GM12874 (cell line): Measurements from ENCODE around the gene HIVEP3.

Experiments
- TF ChIP-seq, protein P1 (sequence below): IDR thresholded peaks from 2 replicates; pipeline ENCODE4 v1.5.1; 2011; ENCODE audit warnings: low read depth, mild to moderate bottlenecking, control low read depth, low read length, moderate library complexity; ENCODE audit not compliant: insufficient read depth

Gene HIVEP3

DNA sequence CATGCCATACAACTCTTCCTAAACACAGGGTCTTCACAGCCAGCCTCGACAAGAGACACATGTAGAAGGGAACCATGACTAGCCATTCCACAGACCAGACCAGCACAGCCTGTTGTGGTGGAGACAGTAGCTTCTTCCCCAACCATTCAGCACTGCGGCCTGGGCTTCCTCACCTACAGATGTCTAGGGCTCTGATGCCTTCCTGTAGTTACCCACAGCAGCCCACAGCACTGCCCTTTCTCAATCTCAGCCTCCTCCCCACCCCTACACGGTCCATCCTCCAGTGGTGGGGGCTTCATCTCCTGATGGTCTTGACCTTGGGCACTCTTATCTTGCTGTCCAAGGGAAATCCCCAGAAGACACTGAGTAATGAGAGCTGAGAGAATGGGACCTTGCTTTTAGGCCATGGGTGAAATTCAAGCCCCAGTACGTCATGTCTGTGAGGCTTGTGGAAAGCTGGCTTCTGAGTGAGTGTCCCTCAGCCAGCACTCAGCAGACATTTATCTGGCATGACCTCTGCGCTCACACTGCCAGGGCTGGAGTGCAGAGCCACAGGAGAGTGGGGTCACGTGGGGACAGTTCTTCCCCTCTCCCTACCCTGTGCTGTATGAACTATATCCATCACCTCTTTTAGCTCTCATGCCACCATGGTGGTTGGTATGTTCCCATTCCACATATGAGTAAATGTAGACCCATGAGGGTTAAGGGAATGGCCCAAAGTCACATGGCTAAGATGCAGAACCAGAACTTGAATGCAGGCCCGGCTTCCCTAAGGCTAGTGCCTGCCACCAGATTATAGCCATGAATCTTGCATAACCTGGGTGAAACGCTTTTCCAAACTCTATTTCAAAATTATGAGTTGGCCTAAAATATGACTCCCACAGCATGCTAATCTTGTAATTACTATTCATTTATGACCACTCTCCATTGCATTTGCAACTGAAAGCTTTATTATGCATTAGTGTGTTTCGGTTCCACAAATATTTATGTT lies 104.7 kb downstream of the HIVEP3 start:
- TF ChIP-seq, protein P1, sequence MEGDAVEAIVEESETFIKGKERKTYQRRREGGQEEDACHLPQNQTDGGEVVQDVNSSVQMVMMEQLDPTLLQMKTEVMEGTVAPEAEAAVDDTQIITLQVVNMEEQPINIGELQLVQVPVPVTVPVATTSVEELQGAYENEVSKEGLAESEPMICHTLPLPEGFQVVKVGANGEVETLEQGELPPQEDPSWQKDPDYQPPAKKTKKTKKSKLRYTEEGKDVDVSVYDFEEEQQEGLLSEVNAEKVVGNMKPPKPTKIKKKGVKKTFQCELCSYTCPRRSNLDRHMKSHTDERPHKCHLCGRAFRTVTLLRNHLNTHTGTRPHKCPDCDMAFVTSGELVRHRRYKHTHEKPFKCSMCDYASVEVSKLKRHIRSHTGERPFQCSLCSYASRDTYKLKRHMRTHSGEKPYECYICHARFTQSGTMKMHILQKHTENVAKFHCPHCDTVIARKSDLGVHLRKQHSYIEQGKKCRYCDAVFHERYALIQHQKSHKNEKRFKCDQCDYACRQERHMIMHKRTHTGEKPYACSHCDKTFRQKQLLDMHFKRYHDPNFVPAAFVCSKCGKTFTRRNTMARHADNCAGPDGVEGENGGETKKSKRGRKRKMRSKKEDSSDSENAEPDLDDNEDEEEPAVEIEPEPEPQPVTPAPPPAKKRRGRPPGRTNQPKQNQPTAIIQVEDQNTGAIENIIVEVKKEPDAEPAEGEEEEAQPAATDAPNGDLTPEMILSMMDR = no peak

DNA sequence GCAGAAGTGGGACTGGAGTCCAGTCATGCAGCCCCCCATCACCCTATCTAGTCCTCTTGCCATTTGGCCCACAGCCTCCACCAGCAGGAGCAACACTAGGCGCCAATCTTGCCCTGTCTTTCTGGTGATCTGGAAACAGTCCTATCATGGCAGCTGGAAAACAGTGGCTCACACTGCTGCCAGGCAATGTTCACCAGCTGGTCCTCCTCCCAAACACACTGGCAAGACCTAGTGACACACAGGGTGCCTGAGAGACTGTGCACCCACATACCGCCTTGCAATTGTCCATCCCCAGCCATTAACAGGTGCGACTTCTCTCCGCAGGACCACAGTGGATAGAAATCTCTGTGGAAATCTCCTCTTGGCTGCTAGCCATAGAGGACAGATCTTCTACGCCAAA lies 105.5 kb downstream of the HIVEP3 start:
- TF ChIP-seq, protein P1 = no peak

DNA sequence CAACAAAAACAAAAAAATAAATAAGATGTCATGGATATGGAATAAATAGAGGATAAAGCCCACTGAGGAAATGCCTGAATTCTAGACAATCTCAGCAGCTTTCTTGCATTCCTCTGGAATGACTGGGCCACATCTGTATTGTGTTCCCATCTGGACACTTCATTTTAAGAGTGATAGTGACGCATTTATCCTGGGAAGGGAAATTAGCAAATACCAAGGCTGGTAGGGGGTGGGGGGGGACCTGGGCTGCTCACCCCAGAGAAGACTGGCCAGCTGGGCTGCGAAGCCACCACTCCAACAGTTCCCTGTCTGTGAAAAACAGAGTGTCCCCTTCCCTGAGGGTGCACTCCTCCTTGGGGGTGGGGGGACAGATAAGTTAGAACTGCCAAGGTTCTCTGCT lies 106.3 kb downstream of the HIVEP3 start:
- TF ChIP-seq, protein P1 = no peak

DNA sequence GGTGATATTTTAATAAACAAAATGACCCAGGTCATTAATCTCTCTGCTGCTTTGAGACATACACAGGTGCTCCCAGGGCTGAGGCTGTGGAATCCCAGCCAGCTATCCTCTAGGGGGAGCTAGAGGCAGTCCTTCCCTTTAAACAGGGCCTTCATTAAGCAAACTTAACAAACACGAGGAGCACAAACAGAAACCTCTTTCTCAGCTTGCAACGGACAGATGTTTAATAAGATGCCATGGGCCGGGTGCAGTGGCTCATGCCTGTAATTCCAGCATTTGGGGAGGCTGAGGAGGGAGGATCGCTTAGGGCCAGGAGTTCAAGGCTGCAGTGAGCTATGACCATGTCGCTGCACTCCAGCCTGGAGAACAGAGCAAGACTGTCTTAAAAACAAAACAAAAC lies 106.7 kb downstream of the HIVEP3 start:
- TF ChIP-seq, protein P1 = peak; percentile 80

DNA sequence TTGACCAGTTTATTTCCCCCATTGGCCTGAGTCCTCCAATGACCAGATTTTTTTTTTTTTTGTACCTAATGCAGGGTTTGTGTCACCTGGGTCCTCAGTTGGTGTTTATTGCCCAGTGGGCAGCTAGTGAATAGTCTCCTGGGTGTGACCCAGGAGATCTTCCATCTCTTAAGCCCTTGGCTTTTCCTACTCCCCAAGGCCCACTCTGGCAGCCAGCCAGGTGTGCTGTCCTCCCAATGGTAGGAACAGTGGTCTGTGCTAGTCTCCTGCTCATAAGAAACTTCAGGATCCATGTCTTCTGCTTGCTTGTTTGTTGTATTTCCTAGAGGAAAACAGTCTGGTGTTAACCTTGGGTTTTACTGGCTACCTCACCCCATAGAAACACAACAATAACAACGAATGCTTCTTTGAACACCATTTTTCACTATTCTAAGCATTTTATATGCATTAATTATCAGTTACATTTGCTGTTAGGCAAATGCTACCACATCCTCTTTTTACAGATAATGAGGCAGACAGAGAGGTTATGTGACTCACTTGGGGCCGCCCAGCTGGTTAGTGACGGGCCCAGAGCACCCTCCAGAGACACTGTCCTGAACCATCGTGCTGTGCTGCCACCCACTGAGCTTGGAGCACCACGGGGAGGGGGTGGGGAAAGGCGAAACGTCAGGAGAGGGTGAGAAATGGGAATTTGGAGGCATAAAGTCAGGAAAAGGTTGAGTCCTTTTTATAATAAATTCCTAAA lies 107.5 kb downstream of the HIVEP3 start:
- TF ChIP-seq, protein P1 = 0 out of 2 replicates have a peak, but pooled peaks have one; percentile 2

DNA sequence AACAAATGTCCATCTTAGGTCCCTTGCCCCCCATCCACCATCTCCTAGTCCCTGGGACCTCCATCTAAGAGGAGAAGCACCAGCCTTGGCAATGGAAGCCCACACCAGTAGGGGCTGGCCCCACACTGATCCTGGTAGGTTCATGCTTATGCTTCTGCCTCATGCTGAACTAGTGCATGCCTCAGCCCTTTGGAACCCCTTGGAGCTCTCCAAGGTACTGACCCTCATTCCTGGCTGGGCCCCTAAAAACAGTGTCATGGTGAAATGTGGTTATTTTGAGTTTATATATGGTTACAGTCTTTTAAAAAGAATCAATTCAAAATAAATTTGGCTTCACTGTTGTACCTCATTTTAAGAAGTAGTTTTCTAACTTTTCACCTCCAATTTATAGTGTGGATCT lies 108.3 kb downstream of the HIVEP3 start:
- TF ChIP-seq, protein P1 = no peak

DNA sequence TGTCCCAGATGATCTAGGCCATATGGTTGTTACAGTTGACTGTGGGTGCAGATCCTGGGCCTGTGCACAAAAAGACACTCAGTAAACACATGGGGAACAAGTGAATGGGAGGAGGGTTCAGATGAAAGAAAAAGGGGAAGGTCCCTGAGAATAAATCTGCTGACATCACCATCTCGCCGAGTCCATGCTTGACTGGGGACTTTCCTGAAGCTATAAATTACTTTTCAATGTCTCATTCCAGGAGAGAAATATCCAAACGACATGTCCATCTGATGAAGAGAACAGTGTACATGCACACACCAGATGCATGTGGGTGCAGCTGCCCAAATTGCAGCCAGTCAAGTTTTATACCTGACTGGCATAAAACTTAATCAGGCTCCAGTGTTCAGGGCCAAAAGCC lies 109.0 kb downstream of the HIVEP3 start:
- TF ChIP-seq, protein P1 = no peak
